C4-2B (cell line): ENCODE measurements around the gene RPS19BP1.

Source experiments
- ZFX ChIP-seq: fragments of 450-650 bp; IDR thresholded peaks from 2 replicates; pipeline ENCODE4 v1.6.1; 2017
- TF ChIP-seq, protein P1 (sequence below): fragments of 450-650 bp; conservative IDR thresholded peaks from 2 replicates; pipeline ENCODE4 v1.5.1; 2017; ENCODE audit warnings: mild to moderate bottlenecking

DNA sequence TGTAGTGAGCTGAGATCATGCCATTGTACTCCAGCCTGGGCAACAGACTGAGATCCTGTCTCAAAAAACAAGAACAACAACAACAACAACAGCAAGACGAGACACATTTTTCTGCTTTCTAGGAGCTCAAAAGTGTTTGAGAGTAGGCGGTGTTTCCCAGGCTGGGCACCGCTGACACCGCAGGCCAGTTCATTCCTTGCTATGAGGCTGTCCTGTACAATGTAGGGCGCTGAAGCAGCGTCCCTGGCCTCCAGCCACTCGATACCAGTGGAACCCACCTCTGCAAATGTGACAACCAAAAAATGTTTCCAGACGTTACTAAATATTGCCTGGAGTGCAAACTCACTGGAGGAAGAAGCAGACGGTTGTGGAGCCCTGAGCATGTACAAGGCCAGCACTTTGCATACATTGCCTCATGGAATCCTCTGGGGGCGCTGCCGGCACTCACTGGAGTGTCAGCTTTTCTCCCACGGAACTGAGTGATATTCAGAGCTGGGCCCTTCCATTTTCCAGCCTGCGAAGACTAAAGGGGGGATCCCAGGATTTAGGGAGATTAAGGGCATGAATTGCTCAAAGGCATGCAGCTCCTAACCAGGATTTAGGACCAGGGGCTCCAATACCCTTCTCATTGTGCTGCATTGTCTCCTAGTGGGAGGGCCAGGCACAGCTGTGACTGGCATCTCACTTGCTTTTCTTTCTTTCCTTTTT, 36.3 kb downstream of the RPS19BP1 start:
- TF ChIP-seq, protein P1, sequence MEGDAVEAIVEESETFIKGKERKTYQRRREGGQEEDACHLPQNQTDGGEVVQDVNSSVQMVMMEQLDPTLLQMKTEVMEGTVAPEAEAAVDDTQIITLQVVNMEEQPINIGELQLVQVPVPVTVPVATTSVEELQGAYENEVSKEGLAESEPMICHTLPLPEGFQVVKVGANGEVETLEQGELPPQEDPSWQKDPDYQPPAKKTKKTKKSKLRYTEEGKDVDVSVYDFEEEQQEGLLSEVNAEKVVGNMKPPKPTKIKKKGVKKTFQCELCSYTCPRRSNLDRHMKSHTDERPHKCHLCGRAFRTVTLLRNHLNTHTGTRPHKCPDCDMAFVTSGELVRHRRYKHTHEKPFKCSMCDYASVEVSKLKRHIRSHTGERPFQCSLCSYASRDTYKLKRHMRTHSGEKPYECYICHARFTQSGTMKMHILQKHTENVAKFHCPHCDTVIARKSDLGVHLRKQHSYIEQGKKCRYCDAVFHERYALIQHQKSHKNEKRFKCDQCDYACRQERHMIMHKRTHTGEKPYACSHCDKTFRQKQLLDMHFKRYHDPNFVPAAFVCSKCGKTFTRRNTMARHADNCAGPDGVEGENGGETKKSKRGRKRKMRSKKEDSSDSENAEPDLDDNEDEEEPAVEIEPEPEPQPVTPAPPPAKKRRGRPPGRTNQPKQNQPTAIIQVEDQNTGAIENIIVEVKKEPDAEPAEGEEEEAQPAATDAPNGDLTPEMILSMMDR: no peak; the same call in 1 of the 2 replicates
- no peak for TF ChIP-seq ZFX
